ENCODE data around the gene SLC27A1. TPM values are rescaled to one million over a fixed set of nuclear protein-coding genes. Genes with fewer than 3 reads are reported as not detected.

SLC27A1 gene
- total and polyA plus RNA-seq, 4 donors, result 2.4 to 7.4 (median 4.0) TPM

- no peaks in the 10 kb centered on the region for H3K27me3 ChIP-seq (ENCODE audit: control insufficient read depth in 4 of 4, insufficient read depth in 4 of 4, low read length in 3 of 4)
- 71% methylated on average over 21 of the region's 21 CpGs for WGBS
- no peaks in the 10 kb centered on the region for H3K9me3 ChIP-seq (ENCODE audit: control insufficient read depth in 4 of 4, low read length in 3 of 4)
- no peak overlapping the region for H3K27ac ChIP-seq (ENCODE audit: low read depth in 1 of 2, low read length in 2 of 2)
- H3K36me3 ChIP-seq (ENCODE audit: control insufficient read depth in 4 of 4, insufficient read depth in 3 of 4, low read depth in 1 of 4, low read length in 3 of 4), result peaks cover 0 to 6% (median 0%) of the 10 kb centered on the region in 4 donors
- H3K4me3 ChIP-seq (ENCODE audit: low read depth in 1 of 3, low read length in 3 of 3), result no peak overlapping the region
- no peak overlapping the region for H3K9ac ChIP-seq (ENCODE audit: low read depth in 1 of 2, low read length in 2 of 2)
- no peak for DNase-seq (ENCODE audit: low spot score)
- TF ChIP-seq HNF4G (IDR thresholded peaks at IDR 0.05) (no peak), RXRA (IDR thresholded peaks at IDR 0.05) (no peak), CTCF (IDR thresholded peaks at IDR 0.05; ENCODE audit: low read depth, low read length, missing input control) (no peak)
- peaks cover 0 to 2% (median 0%) of the 10 kb centered on the region in 4 donors for H3K4me1 ChIP-seq (ENCODE audit: control insufficient read depth in 4 of 4, insufficient read depth in 4 of 4, low read length in 3 of 4)
Measured at GRCh38 chr19:17499648-17500446, 29.5 kb downstream of the SLC27A1 start.

- H3K27ac ChIP-seq (ENCODE audit: low read depth in 1 of 2, low read length in 2 of 2), result no peak overlapping the region
Measured at GRCh38 chr19:17500447-17501198, 30.3 kb downstream of the SLC27A1 start.

DNA sequence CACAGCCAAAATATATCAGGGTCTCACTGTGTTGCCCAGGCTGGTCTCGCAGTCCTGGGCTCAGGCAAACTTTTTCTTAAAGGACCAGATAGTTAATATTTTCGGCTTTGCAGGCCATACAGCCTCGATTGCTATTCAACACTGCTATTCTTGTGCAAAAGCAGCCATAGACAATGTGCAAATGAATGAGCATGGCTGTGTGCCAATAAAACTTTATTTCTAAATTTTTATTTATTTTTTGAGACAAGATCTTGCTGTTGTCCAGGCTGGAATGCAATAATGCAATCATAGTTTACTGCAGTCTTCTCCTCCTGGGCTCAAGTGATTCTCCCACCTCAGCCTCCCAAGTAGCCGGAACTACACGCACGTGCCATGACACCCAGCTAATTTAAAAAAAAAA is 32.9 kb downstream of the SLC27A1 start:
- no peaks in the 10 kb centered on the region for H3K27me3 ChIP-seq (ENCODE audit: control insufficient read depth in 4 of 4, insufficient read depth in 4 of 4, low read length in 3 of 4)
- peaks cover 0 to 2% (median 0%) of the 10 kb centered on the region in 4 donors for H3K4me1 ChIP-seq (ENCODE audit: control insufficient read depth in 4 of 4, insufficient read depth in 4 of 4, low read length in 3 of 4)
- no peak overlapping the region for H3K9ac ChIP-seq (ENCODE audit: low read depth in 1 of 2, low read length in 2 of 2)
- no peaks in the 10 kb centered on the region for H3K9me3 ChIP-seq (ENCODE audit: control insufficient read depth in 4 of 4, low read length in 3 of 4)
- WGBS, result 90% methylated on average over 6 of the region's 6 CpGs
- H3K36me3 ChIP-seq (ENCODE audit: control insufficient read depth in 4 of 4, insufficient read depth in 3 of 4, low read depth in 1 of 4, low read length in 3 of 4), result peaks cover 0 to 6% (median 0%) of the 10 kb centered on the region in 4 donors
- DNase-seq (ENCODE audit: low spot score), result no peak
- no peak overlapping the region for H3K4me3 ChIP-seq (ENCODE audit: low read depth in 1 of 3, low read length in 3 of 3)
- no peak overlapping the region for H3K27ac ChIP-seq (ENCODE audit: low read depth in 1 of 2, low read length in 2 of 2)
- TF ChIP-seq HNF4G (IDR thresholded peaks at IDR 0.05), result no peak
- no peak for TF ChIP-seq GABPA (IDR thresholded peaks at IDR 0.05 in 1 of 2, conservative IDR thresholded peaks at IDR 0.05 in 1 of 2)
- no peak for TF ChIP-seq FOXA1 (IDR thresholded peaks at IDR 0.05)
- no peak for TF ChIP-seq CTCF (IDR thresholded peaks at IDR 0.05; ENCODE audit: low read depth, low read length, missing input control)
- no peak for TF ChIP-seq EGR1 (IDR thresholded peaks at IDR 0.05; ENCODE audit: low read depth in 2 of 2)
- no peak for TF ChIP-seq REST (IDR thresholded peaks at IDR 0.05)
- TF ChIP-seq SP1 (IDR thresholded peaks at IDR 0.05), result no peak
- no peak for TF ChIP-seq NR2F2 (IDR thresholded peaks at IDR 0.05)

More at GRCh38 chr19:17500447-17501198, 30.3 kb downstream of the SLC27A1 start:
- no peak for DNase-seq (ENCODE audit: low spot score)
- peaks cover 0 to 2% (median 0%) of the 10 kb centered on the region in 4 donors for H3K4me1 ChIP-seq (ENCODE audit: control insufficient read depth in 4 of 4, insufficient read depth in 4 of 4, low read length in 3 of 4)
- H3K9ac ChIP-seq (ENCODE audit: low read depth in 1 of 2, low read length in 2 of 2), result no peak overlapping the region
- H3K4me3 ChIP-seq (ENCODE audit: low read depth in 1 of 3, low read length in 3 of 3), result no peak overlapping the region
- H3K9me3 ChIP-seq (ENCODE audit: control insufficient read depth in 4 of 4, low read length in 3 of 4), result no peaks in the 10 kb centered on the region
- H3K36me3 ChIP-seq (ENCODE audit: control insufficient read depth in 4 of 4, insufficient read depth in 3 of 4, low read depth in 1 of 4, low read length in 3 of 4), result peaks cover 0 to 6% (median 0%) of the 10 kb centered on the region in 4 donors
- no peaks in the 10 kb centered on the region for H3K27me3 ChIP-seq (ENCODE audit: control insufficient read depth in 4 of 4, insufficient read depth in 4 of 4, low read length in 3 of 4)
- 95% methylated on average over 27 of the region's 27 CpGs for WGBS
- TF ChIP-seq TAF1 (conservative IDR thresholded peaks at IDR 0.05), result no peak
- no peak for TF ChIP-seq RAD21 (IDR thresholded peaks at IDR 0.05)
- TF ChIP-seq, protein P1, sequence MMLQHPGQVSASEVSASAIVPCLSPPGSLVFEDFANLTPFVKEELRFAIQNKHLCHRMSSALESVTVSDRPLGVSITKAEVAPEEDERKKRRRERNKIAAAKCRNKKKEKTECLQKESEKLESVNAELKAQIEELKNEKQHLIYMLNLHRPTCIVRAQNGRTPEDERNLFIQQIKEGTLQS (IDR thresholded peaks at IDR 0.05), result no peak
- TF ChIP-seq, protein P2, sequence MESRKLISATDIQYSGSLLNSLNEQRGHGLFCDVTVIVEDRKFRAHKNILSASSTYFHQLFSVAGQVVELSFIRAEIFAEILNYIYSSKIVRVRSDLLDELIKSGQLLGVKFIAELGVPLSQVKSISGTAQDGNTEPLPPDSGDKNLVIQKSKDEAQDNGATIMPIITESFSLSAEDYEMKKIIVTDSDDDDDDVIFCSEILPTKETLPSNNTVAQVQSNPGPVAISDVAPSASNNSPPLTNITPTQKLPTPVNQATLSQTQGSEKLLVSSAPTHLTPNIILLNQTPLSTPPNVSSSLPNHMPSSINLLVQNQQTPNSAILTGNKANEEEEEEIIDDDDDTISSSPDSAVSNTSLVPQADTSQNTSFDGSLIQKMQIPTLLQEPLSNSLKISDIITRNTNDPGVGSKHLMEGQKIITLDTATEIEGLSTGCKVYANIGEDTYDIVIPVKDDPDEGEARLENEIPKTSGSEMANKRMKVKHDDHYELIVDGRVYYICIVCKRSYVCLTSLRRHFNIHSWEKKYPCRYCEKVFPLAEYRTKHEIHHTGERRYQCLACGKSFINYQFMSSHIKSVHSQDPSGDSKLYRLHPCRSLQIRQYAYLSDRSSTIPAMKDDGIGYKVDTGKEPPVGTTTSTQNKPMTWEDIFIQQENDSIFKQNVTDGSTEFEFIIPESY (IDR thresholded peaks at IDR 0.05), result no peak
- TF ChIP-seq HNF4G (IDR thresholded peaks at IDR 0.05), result no peak
- no peak for TF ChIP-seq FOXA2 (IDR thresholded peaks at IDR 0.05)
- no peak for TF ChIP-seq GABPA (IDR thresholded peaks at IDR 0.05 in 1 of 2, conservative IDR thresholded peaks at IDR 0.05 in 1 of 2)
- no peak for TF ChIP-seq FOXA1 (IDR thresholded peaks at IDR 0.05)
- TF ChIP-seq YY1 (IDR thresholded peaks at IDR 0.05), result no peak
- TF ChIP-seq EGR1 (IDR thresholded peaks at IDR 0.05; ENCODE audit: low read depth in 2 of 2), result no peak
- TF ChIP-seq SP1 (IDR thresholded peaks at IDR 0.05), result no peak

Data from liver (tissue), 9 donors.